HepG2 (cell line): ENCODE data around the gene TBC1D24. TPM values are rescaled to one million over a fixed set of nuclear protein-coding genes. Genes with fewer than 3 reads are reported as not detected.

ENCODE experiments used
- CBFB ChIP-seq: sonication (generic); formaldehyde crosslinking; IDR thresholded peaks from 2 replicates; pipeline ENCODE4 v1.4.0; 2020; ENCODE audit warnings: missing genetic modification reagents
- ISX ChIP-seq: sonication (generic); formaldehyde crosslinking; conservative IDR thresholded peaks from 2 replicates; pipeline ENCODE4 v1.5.0; 2020; ENCODE audit warnings: missing genetic modification reagents
- NKX3-1 ChIP-seq: sonication (generic); formaldehyde crosslinking; IDR thresholded peaks from 2 replicates; pipeline ENCODE4 v1.5.0; 2020; ENCODE audit warnings: missing genetic modification reagents
- POLR2AphosphoS5 ChIP-seq: IDR thresholded peaks from 2 replicates; pipeline ENCODE4 v1.6.1; 2012; ENCODE audit warnings: low read depth, low read length
- SIX1 ChIP-seq: sonication (generic); formaldehyde crosslinking; IDR thresholded peaks from 2 replicates; pipeline ENCODE4 v1.4.0; 2020; ENCODE audit warnings: missing genetic modification reagents, borderline replicate concordance
- SRSF9 ChIP-seq: fragments of 200-400 bp; formaldehyde crosslinking; IDR thresholded peaks from 2 replicates; pipeline ENCODE4 v1.6.1; 2018; ENCODE audit warnings: borderline replicate concordance, mild to moderate bottlenecking, low read depth, low read length; ENCODE audit not compliant: insufficient read depth, poor library complexity, severe bottlenecking
- TCF7 ChIP-seq: sonication (generic); IDR thresholded peaks from 2 replicates; pipeline ENCODE4 v1.6.1; 2016; ENCODE audit warnings: antibody characterized with exemption, low read depth
- polyA plus RNA-seq, 8 experiments: library from polyadenylated mRNA; depleted of rRNA in 3 of 8; stranded (reverse) in 7 of 8; unstranded in 1 of 8; fragments of >200 nt; fragmentation: Illumina TruSeq in 4 of 8; extraction: Trizol in 4 of 8; gene quantifications; 2 replicates each; pipeline versions ENCODE4 v1.2.1 to v1.2.3, GENCODE V29; 2011 to 2016; ENCODE audit warnings: low read depth in 4 of 8, missing spikeins in 1 of 8, mixed read lengths in 1 of 8; ENCODE audit not compliant: insufficient read depth in 1 of 8
- total RNA-seq, 5 experiments: library from RNA; depleted of rRNA; stranded (reverse); fragments of >200 nt; fragmentation: Illumina TruSeq; extraction: Trizol; gene quantifications; 2 replicates each; pipeline ENCODE4 v1.2.3, GENCODE V29; 2016; ENCODE audit warnings: low read depth in 1 of 5
- TF ChIP-seq, protein P1 (sequence below): sonication (generic); formaldehyde crosslinking; IDR thresholded peaks from 2 replicates; pipeline ENCODE4 v1.5.0; 2020; ENCODE audit warnings: mild to moderate bottlenecking, missing genetic modification reagents, borderline replicate concordance
- TF ChIP-seq, protein P2 (sequence below): sonication (generic); formaldehyde crosslinking; conservative IDR thresholded peaks from 2 replicates; pipeline ENCODE4 v1.5.0; 2020; ENCODE audit warnings: missing genetic modification reagents
- TF ChIP-seq, protein P3 (sequence below): IDR thresholded peaks from 2 replicates; pipeline ENCODE4 v1.6.1; 2016; ENCODE audit warnings: low read depth, borderline replicate concordance
- TF ChIP-seq, protein P4 (sequence below): sonication (generic); formaldehyde crosslinking; IDR thresholded peaks from 2 replicates; pipeline ENCODE4 v1.4.0; 2020; ENCODE audit warnings: mild to moderate bottlenecking, missing genetic modification reagents
- TF ChIP-seq, protein P5 (sequence below): sonication (generic); formaldehyde crosslinking; IDR thresholded peaks from 2 replicates; pipeline ENCODE4 v1.8.0; 2023; ENCODE audit warnings: mild to moderate bottlenecking, missing genetic modification reagents
- TF ChIP-seq, protein P6 (sequence below): sonication (generic); formaldehyde crosslinking; IDR thresholded peaks from 2 replicates; pipeline ENCODE4 v1.8.0; 2022; ENCODE audit warnings: missing genetic modification reagents, mild to moderate bottlenecking, borderline replicate concordance

Gene TBC1D24
- total and polyA plus RNA-seq, 2 of the 13 experiments (the other 11 are each of a cell fraction or from before 2014, with no cell fraction given): 7.7 to 13.7 TPM

DNA sequence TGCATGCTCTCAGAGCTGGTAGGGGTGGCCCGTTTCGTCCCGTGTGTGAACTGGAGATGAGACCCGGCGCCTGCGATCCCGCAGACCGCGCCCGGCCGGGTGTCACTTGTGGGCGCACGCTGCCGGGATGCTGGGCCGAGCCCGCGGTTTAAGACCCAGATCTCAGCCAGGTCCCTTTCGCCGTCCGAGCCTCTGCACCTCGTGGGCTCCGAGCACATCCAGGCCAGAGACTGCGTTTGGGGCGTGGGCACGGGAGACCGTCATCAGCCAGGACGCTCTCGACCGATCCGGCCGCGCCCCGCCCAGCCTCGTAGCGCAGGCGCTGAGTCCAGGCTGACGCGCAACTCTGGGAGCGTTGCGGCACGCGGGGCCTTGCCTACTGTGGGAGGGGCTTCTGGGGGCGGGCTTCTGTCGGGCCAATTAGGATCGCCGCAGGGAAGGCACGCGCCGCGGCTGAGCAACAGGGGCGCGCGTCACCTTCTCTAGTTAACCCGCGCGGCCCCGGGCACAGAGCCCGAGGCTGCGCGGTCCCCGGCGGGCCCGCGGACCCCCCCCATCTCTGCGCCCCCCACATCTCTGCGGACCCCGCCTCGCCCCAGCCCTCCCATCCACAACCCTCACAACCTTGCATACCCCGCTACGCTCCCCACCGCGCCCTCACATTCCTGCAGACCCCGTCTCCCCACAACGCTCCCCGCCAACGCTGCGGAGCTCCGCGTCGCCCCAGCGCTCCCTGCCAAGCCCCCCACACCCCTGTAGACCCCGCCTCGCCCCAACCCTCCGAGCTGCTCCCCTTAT, 57.0 kb downstream of the TBC1D24 start (continued):
- TF ChIP-seq, protein P1, sequence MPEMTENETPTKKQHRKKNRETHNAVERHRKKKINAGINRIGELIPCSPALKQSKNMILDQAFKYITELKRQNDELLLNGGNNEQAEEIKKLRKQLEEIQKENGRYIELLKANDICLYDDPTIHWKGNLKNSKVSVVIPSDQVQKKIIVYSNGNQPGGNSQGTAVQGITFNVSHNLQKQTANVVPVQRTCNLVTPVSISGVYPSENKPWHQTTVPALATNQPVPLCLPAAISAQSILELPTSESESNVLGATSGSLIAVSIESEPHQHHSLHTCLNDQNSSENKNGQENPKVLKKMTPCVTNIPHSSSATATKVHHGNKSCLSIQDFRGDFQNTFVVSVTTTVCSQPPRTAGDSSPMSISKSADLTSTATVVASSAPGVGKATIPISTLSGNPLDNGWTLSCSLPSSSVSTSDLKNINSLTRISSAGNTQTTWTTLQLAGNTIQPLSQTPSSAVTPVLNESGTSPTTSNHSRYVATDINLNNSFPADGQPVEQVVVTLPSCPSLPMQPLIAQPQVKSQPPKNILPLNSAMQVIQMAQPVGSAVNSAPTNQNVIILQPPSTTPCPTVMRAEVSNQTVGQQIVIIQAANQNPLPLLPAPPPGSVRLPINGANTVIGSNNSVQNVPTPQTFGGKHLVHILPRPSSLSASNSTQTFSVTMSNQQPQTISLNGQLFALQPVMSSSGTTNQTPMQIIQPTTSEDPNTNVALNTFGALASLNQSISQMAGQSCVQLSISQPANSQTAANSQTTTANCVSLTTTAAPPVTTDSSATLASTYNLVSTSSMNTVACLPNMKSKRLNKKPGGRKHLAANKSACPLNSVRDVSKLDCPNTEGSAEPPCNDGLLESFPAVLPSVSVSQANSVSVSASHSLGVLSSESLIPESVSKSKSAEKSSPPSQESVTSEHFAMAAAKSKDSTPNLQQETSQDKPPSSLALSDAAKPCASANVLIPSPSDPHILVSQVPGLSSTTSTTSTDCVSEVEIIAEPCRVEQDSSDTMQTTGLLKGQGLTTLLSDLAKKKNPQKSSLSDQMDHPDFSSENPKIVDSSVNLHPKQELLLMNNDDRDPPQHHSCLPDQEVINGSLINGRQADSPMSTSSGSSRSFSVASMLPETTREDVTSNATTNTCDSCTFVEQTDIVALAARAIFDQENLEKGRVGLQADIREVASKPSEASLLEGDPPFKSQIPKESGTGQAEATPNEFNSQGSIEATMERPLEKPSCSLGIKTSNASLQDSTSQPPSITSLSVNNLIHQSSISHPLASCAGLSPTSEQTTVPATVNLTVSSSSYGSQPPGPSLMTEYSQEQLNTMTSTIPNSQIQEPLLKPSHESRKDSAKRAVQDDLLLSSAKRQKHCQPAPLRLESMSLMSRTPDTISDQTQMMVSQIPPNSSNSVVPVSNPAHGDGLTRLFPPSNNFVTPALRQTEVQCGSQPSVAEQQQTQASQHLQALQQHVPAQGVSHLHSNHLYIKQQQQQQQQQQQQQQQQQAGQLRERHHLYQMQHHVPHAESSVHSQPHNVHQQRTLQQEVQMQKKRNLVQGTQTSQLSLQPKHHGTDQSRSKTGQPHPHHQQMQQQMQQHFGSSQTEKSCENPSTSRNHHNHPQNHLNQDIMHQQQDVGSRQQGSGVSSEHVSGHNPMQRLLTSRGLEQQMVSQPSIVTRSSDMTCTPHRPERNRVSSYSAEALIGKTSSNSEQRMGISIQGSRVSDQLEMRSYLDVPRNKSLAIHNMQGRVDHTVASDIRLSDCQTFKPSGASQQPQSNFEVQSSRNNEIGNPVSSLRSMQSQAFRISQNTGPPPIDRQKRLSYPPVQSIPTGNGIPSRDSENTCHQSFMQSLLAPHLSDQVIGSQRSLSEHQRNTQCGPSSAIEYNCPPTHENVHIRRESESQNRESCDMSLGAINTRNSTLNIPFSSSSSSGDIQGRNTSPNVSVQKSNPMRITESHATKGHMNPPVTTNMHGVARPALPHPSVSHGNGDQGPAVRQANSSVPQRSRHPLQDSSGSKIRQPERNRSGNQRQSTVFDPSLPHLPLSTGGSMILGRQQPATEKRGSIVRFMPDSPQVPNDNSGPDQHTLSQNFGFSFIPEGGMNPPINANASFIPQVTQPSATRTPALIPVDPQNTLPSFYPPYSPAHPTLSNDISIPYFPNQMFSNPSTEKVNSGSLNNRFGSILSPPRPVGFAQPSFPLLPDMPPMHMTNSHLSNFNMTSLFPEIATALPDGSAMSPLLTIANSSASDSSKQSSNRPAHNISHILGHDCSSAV (CRISPR knock-in tag): no peak; the same call in 1 of the 2 replicates
- TF ChIP-seq, protein P2, sequence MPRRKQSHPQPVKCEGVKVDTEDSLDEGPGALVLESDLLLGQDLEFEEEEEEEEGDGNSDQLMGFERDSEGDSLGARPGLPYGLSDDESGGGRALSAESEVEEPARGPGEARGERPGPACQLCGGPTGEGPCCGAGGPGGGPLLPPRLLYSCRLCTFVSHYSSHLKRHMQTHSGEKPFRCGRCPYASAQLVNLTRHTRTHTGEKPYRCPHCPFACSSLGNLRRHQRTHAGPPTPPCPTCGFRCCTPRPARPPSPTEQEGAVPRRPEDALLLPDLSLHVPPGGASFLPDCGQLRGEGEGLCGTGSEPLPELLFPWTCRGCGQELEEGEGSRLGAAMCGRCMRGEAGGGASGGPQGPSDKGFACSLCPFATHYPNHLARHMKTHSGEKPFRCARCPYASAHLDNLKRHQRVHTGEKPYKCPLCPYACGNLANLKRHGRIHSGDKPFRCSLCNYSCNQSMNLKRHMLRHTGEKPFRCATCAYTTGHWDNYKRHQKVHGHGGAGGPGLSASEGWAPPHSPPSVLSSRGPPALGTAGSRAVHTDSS (CRISPR knock-in tag): no peak
- TF ChIP-seq, protein P3, sequence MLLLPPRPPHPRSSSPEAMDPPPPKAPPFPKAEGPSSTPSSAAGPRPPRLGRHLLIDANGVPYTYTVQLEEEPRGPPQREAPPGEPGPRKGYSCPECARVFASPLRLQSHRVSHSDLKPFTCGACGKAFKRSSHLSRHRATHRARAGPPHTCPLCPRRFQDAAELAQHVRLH (CRISPR knock-in tag): peak; percentile 90
- TF ChIP-seq, protein P4, sequence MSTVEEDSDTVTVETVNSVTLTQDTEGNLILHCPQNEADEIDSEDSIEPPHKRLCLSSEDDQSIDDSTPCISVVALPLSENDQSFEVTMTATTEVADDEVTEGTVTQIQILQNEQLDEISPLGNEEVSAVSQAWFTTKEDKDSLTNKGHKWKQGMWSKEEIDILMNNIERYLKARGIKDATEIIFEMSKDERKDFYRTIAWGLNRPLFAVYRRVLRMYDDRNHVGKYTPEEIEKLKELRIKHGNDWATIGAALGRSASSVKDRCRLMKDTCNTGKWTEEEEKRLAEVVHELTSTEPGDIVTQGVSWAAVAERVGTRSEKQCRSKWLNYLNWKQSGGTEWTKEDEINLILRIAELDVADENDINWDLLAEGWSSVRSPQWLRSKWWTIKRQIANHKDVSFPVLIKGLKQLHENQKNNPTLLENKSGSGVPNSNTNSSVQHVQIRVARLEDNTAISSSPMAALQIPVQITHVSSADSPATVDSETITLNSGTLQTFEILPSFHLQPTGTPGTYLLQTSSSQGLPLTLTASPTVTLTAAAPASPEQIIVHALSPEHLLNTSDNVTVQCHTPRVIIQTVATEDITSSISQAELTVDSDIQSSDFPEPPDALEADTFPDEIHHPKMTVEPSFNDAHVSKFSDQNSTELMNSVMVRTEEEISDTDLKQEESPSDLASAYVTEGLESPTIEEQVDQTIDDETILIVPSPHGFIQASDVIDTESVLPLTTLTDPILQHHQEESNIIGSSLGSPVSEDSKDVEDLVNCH (CRISPR knock-in tag): no peak
- peak; percentile 56 for TF ChIP-seq CBFB
- TF ChIP-seq, protein P5, sequence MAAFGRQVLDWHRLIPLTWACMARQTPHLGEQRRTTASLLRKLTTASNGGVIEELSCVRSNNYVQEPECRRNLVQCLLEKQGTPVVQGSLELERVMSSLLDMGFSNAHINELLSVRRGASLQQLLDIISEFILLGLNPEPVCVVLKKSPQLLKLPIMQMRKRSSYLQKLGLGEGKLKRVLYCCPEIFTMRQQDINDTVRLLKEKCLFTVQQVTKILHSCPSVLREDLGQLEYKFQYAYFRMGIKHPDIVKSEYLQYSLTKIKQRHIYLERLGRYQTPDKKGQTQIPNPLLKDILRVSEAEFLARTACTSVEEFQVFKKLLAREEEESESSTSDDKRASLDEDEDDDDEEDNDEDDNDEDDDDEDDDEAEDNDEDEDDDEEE (CRISPR knock-in tag): peak; percentile 70; the same call in 1 of the 2 replicates
- TF ChIP-seq POLR2AphosphoS5: peak; percentile 53; the same call in 1 of the 2 replicates
- TF ChIP-seq ISX (CRISPR knock-in tag): no peak
- no peak for TF ChIP-seq SIX1 (CRISPR knock-in tag)
- TF ChIP-seq TCF7: no peak
- no peak for TF ChIP-seq NKX3-1 (CRISPR knock-in tag)
- TF ChIP-seq, protein P6, sequence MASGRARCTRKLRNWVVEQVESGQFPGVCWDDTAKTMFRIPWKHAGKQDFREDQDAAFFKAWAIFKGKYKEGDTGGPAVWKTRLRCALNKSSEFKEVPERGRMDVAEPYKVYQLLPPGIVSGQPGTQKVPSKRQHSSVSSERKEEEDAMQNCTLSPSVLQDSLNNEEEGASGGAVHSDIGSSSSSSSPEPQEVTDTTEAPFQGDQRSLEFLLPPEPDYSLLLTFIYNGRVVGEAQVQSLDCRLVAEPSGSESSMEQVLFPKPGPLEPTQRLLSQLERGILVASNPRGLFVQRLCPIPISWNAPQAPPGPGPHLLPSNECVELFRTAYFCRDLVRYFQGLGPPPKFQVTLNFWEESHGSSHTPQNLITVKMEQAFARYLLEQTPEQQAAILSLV (CRISPR knock-in tag): peak; percentile 20; the same call in 1 of the 2 replicates
- no peak for TF ChIP-seq SRSF9
